Astrocyte (in vitro differentiated cells and primary cell): ENCODE data around the gene PCP4.

Source experiments
- CTCF ChIP-seq: IDR thresholded peaks from 2 replicates; pipeline ENCODE4 v1.5.1; 2011; ENCODE audit warnings: low read depth, mild to moderate bottlenecking, inconsistent platforms, low read length, moderate library complexity; ENCODE audit not compliant: insufficient read depth
- EZH2 ChIP-seq: IDR thresholded peaks from 2 replicates; pipeline ENCODE4 v1.6.1; 2012; ENCODE audit warnings: mild to moderate bottlenecking, low read length, inconsistent platforms; ENCODE audit not compliant: insufficient read depth

GRCh38 chr21:39900911-39901310, 33.7 kb downstream of the PCP4 start:
- TF ChIP-seq CTCF (no peak), EZH2 (no peak)
